Fibroblast of upper back skin (primary cell): ENCODE data around the gene VDAC1.

Experiments
- DNase-seq: peaks from one replicate; pipeline ENCODE4 v3.0.0-alpha.2; 2013

The VDAC1 gene

GRCh38 chr5:133924221-133924920 lies 80.4 kb downstream of the VDAC1 start:
- DNase-seq = no peak

GRCh38 chr5:133921979-133922378 lies 82.8 kb downstream of the VDAC1 start:
- DNase-seq = no peak
